ENCODE data around the gene SPDYE1.

Gene SPDYE1

DNA sequence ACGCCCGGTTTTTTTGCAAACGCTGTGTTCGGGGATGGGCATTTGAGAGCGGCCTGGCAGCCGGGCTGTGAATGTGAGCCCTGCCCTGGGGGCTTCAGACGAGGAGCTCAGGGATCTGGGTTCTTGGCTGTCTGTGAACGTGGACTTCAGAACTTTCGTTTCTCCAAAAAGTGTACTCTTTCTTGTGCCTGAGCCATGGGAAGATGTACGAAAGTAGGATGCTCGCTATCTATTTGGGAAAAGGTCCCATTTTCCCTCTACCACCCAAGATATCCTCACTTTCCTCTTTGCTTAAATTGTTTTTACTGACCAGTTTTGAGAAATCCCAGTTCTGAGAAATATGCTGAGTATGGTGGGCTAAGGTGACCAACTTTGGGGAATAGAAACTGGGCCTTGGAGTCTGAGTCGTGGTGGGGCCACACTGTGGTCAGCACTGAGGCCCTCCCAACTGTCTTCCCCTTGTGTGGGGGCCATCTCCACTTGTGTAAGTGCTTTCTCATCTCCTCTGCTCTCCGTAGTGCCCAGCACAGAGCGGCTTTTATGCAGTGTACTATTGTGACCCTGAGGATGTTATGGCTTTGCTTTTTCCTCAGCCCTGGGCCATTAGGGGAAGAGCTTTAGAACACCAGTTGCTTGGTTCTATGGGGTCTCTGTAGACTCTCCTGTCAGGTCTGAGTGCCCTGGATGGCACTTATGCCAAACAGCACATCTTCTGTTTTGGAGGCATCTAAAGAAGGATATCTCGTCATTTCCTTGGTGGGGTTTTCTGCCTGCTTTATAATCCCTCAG is 47.7 kb downstream of the SPDYE1 start:
- DNase-seq = no peak

DNA sequence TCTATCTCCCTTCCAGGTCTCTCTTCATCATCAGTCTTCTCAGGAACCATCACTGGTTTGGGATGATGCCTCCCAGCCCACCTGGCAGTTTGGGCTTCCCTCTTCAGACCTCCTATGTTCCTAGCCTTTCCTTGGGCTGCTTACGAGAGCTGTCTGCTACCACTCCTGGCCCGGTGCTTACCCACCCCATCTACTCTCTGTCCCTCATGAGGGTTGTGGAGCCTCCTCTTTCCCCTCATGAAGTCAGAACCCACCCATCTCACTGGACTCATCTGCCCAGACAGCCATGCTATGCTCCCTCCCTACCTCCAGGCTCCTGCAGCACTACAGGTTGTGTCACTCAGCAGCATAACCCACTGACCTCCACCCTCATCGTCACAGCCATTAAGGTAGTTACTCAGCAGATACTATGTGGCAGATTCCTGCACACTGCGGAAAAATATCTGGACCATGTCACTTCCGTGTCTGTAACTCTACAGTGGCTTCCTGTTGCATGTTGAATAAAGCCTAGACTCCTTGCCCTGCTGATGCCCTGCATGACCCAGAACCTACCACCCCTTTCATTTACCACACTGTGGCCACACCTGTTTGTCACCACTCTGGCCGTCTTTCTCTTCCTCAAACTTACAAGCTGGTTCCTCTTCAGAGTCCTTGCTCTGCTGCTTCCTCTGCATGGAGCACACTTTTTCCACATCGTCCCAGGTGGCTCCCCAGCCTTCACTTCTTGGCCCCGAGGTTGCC is 48.8 kb downstream of the SPDYE1 start:
- no peak for DNase-seq

DNA sequence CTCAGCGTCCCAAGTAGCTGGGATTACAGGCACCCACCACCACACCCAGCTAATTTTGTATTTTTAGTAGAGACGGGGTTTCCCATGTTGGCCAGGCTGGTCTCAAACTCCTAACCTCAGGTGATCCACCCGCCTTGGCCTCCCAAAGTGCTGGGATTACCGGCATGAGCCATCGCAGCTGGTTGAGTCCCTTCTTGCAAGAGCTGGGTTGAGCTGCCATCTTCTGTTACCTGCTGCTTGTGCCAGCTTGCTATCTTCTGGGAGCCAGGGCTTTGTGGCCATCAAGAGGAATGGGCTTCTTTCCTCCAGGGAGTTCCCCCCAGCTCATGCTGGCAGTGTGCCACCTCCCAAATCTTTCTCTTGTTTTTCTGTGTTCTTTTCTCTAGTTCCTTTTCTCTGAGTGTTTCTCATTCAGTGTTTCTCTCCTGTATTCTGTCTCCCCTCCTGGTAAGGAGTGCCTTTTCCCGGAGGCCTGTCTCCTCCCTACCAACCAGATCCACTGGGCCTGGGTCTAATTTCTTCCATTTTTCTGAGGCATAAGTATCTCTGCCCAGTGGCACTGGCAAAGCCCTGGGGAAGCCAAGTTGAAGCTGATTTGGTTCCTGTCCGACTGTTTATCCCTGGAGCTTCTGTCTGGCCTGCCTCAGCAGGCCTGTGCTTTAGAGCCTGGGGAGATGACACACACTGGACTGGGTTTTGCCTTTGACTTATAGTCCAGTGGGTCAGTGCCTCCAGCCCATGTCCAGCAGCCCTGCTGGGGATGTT is 50.5 kb downstream of the SPDYE1 start:
- no peak for DNase-seq

DNA sequence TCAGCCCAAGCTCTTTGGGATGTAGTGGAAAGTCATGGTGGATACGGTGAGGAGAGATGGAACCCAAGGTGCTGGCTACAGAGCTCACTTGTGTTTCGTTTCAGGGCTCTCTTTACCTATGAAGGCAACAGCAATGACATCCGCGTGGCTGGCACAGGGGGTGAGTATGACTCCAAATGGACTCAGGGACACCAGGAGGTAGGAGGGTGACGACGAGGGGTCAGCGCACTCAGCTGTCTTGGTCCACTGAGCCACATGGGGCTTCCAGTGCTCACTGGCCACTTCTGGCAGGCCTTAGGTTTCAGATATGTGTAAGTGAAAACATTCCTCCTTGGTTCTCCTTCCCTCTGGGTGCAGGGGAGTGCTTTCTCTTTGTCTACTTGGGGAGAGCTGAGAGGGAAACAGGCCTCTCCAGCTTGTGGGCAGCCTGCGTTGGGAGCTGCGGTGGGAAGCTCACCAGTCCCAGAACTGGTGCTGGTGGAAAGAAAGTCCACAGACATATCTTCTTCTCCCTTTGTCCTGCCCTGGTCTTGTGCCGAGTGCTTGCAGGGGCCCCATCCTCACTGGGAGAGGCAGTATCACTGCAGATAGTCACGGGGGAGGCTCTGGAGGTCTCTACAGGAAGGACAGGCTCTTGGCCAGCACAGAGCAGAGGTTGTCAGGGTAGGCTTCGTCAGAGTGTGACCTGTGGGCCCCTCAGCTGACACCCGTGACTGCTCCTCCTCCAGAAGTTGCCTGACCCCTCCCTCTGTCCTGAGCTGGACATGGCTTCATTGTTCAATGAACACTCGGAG is 52.6 kb downstream of the SPDYE1 start:
- DNase-seq = no peak

DNA sequence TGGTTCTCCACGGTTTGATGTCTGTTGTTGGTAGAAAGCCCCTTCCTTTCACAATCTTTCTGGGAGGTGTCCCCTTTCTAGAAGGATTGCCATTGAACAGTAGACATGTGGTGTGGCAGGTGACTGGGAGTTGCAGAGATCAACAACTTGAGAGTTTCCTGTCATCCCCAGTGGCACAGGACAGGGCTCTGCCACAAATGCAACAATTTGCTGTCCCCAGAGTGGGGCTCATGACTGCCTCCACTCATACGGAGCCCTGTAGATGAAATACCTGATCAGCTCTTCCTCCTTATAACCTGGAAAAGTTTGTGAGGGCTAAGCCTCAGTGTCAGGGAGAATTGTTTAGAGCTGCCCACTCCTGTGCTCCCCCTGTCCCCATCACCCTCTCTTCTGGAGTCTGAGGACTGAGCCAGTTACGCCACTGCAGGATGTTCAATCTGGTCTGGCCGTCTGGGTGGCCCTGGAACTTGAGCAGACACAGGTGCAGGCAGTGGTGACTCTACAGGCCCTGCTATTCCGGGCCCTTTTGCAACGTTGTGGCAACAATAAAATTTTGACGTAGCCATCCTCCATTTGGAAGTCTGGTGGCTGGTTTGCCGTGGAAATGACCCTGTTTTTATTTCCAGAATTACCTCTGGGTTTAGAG is 53.3 kb downstream of the SPDYE1 start:
- DNase-seq = no peak

DNA sequence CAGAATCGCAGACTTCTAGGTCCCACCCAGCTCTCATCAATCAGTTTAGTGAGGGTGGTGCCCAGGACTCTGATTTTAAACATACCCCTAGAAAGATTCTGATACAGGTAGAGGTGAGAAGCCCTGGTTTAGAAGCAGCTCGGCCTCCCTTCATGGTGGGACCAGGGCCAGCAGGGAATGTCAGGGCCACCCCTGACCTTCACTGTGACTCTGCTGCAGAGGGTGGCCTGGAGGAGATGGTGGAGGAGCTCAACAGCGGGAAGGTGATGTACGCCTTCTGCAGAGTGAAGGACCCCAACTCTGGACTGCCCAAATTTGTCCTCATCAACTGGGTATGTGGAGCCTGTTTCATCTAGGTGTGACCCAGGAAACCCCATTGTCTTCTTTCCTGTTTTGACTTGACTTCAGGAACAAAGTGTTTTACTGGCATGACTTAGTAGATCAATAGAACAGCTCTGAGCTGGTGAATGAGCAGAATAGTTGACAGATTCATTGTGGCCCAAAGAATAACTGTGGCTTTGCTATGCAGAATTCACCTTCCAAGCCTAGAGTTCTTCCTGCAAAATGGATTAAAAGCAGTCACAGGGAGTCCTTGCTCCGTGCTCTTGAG is 54.0 kb downstream of the SPDYE1 start:
- DNase-seq = no peak

DNA sequence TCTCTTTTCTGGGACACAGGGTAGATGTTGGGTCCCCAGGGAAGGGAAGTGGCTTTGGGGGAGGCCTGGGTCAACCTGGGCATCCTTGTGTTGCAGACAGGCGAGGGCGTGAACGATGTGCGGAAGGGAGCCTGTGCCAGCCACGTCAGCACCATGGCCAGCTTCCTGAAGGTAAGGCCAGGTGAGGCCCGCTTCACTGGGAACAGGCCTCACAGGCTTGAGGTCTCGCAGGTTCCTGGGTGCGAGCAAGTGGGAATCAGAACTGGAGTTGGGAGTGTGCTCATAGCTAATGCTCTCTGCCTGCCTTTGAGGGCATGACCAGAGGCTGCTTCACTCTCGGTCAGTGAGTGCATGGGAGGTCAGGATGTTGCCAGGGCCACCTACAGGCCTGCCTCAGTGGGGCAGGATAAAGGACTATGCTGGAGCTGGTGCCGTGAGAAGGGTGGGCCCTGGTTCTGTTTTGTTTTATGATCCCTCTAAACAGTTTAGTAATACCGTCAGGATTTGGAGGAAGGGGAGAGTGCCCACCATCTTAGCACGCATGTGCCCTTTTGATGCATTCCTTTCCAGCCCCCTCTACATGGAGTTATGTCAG is 55.2 kb downstream of the SPDYE1 start:
- DNase-seq = no peak

DNA sequence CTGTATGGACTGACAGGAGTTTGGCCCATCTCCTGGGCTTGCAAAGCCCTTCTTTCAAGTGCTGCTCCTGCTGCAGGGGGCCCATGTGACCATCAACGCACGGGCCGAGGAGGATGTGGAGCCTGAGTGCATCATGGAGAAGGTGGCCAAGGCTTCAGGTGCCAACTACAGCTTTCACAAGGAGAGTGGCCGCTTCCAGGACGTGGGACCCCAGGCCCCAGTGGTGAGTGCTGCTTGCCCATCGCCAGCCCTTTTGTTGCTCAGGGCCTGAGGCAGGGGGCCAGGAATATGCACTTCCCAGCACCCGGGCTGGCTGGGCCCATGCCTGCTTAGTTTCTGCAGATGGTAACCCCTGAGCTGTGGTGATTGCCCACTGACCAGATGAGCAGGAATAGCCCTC is 59.0 kb downstream of the SPDYE1 start:
- DNase-seq = no peak

DNA sequence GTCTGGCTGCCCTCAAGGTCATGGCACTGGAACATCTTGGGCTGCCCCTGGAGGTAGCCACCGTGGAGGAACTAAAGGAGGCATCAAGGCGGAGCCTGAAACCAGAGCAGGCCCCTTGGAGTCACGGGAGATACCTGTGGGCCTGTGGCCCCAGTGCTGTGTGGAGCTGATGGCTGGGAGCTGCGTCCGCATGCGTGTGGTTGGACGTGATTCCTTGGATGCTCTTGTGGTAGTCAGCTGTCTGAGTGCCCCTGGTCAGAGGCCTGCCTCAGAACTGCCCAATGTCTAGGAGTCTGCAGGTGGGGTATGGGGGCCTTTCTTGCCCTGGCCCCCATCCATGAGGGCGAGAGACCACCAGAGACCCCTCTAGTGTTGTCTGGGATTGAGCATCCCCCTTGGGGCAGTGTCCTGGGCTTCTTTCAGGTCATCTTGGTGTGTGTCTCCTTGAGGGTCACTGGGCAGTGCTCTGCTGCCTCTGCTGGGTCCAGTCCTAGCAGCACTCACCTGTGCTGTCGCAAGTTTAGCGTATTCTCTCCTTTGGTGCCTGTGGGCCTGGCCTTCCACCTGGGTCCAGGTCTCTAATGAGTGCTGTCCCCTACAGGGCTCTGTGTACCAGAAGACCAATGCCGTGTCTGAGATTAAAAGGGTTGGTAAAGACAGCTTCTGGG is 59.6 kb downstream of the SPDYE1 start:
- no peak for DNase-seq

DNA sequence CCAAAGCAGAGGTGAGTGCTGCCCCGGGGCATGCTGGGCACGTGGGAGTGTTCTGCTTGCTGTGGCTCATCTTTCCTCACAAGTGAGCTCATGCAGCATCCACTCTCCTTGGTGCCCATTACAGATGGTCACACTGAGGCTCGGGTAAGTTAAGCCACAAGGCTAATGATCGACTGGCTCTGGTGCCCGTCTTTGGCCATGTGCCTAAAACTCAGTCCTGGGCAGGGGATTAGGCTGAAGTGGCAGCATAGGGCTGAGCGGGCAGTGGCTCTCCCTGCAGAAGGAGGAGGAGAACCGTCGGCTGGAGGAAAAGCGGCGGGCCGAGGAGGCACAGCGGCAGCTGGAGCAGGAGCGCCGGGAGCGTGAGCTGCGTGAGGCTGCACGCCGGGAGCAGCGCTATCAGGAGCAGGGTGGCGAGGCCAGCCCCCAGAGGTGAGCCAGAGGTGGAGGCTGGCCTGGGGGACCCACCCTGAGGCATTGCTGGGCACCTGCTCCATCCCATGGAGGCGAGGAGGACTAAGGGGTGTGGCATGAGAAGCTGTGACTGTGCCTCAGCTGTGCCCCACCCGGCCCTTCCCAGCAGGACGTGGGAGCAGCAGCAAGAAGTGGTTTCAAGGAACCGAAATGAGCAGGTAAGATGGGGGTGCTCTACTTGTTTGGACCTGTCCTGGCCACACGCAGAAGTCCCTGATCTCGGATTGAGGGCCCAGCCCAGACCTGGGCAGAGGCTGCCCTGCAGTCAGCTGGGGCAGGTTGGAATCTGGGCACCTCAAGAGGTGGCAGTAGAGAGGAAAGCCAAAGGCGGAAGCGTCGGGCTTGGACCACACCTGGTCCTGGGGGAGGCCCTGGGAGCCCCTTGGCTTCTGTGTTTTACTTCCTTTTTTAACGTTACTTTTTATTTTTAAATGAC is 60.4 kb downstream of the SPDYE1 start:
- no peak for DNase-seq

DNA sequence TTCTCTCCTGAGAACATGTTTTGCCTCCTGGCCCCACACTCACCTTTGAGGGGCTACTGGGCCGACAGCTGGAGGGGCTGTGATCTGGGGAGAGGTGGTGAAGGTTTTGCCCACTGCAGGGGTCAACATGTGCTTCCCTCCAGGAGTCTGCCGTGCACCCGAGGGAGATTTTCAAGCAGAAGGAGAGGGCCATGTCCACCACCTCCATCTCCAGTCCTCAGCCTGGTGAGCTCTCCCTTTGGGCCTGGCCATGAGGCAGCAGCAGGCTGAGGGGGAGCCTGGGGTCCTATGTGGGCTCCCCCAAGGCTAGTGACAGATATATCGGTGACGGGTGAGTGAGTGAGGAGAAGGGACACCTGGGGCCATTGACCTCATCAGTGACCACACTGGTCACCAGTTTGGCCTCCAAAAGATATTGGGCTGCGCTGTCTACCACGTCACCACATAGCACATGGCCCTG is 61.1 kb downstream of the SPDYE1 start:
- no peak for DNase-seq

DNA sequence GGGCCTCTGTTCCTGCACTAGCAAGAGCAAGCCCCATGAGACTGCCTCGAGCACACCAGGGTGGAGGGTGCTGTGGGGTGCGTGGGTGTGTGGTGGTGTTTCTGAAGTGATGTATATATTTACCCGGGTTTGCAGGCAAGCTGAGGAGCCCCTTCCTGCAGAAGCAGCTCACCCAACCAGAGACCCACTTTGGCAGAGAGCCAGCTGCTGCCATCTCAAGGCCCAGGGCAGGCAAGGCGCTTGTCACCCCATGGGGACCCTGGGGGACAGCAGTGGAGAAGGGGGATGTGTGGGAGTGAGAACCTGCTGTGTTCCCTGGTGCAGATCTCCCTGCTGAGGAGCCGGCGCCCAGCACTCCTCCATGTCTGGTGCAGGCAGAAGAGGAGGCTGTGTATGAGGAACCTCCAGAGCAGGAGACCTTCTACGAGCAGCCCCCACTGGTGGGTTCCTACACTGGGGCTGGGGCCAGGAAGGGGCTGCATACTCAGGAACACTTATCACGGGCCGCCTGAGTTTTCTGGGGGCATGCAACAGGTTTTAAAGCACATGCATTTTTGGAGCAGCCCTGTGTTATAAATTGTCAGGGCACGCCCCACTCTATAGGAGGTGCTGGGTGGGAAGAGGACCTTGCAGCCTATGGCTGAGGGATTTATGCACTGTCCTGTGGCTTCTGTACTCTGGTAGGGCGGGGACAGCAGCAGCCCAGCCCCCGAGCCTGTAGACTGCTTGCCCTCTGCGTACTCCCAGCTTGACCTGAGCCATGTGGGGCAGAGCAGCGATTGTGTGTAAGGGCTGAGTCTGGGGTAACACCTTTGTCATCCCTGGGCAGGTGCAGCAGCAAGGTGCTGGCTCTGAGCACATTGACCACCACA is 61.8 kb downstream of the SPDYE1 start:
- no peak for DNase-seq

All from NCI-H2081 (cell line).